RWPE1 (cell line): Measurements from ENCODE around the gene JMJD6.
"Not testable (repeated sequence)": the region's sequence is repeated elsewhere in the genome, so short reads cannot be mapped to it uniquely, and the experiment has no call there.

Experiments
- CTCF ChIA-PET: fragments of 350-600 bp; sonication (Branson Sonifier 250); formaldehyde crosslinking; extraction: SDS; loops from one replicate; lab custom pipeline; 2021; lab: Yijun Ruan, JAX
- POLR2A ChIA-PET: fragments of 400-600 bp; formaldehyde crosslinking; extraction: SDS; loops from one replicate; lab custom pipeline; 2020; ENCODE audit warnings: antibody characterized with exemption; ENCODE audit not compliant: low non-redundant PET; lab: Yijun Ruan, JAX
- DNase-seq: peaks from one replicate; pipeline ENCODE4 v3.0.0; 2012; ENCODE audit warnings: low spot score
- H3K27ac ChIP-seq: fragments of 450-650 bp; 2 replicates; pipeline ENCODE4 v1.5.1; 2017
- CTCF ChIP-seq: fragments of 450-650 bp; conservative IDR thresholded peaks from 2 replicates; pipeline ENCODE4 v1.5.1; 2017; ENCODE audit warnings: low read depth, mild to moderate bottlenecking

Gene JMJD6

GRCh38 chr17:76700270-76700616 lies 26.2 kb downstream of the JMJD6 start:
- peak overlapping the region; percentile 88 for H3K27ac ChIP-seq
- CTCF ChIA-PET, result interaction anchor here (0.7 kb wide), 1 partner anchor 835 kb away, joined by 4 read pairs; no protein-coding TSS in a partner anchor
- no peak for DNase-seq
- TF ChIP-seq CTCF, result no peak
- POLR2A ChIA-PET, result no interaction called here

- POLR2A ChIA-PET, H3K27ac ChIP-seq, DNase-seq, CTCF ChIA-PET: not testable (repeated sequence)
Observed at GRCh38 chr17:76698466-76698977, 27.9 kb downstream of the JMJD6 start.

GRCh38 chr17:76697702-76698465 lies 28.5 kb downstream of the JMJD6 start:
- peak overlapping the region; percentile 13; the same call in 1 of the 2 replicates for H3K27ac ChIP-seq
- CTCF ChIA-PET, result interaction anchor here (0.7 kb wide), 1 partner anchor 175 kb away, joined by 3 read pairs; no protein-coding TSS in a partner anchor
- no peak for DNase-seq
- POLR2A ChIA-PET, result no interaction called here
- no peak for TF ChIP-seq CTCF

- POLR2A ChIA-PET, result no interaction called here
- peak overlapping the region; percentile 13; the same call in 1 of the 2 replicates for H3K27ac ChIP-seq
- CTCF ChIA-PET, result interaction anchor here (0.6 to 0.7 kb wide), 2 partner anchors 119 to 174 kb away, joined by 3 to 5 read pairs; no protein-coding TSS in a partner anchor
- DNase-seq, result no peak
- no peak for TF ChIP-seq CTCF
Observed at GRCh38 chr17:76696763-76697701, 29.4 kb downstream of the JMJD6 start.

GRCh38 chr17:76695059-76695831 lies 31.2 kb downstream of the JMJD6 start:
- ChIA-PET CTCF (interaction anchor here (0.6 kb wide), 2 partner anchors 33 to 150 kb away, joined by 3 to 4 read pairs; no protein-coding TSS in a partner anchor), POLR2A (no interaction called here)
- H3K27ac ChIP-seq, result 0 out of 2 replicates have a peak overlapping the region, but pooled peaks have one; percentile 2
- no peak for DNase-seq
- TF ChIP-seq CTCF, result no peak

GRCh38 chr17:76691379-76692191 lies 34.8 kb downstream of the JMJD6 start:
- ChIA-PET POLR2A (no interaction called here), CTCF (interaction anchor here (0.6 kb wide), 1 partner anchor 145 kb away, joined by 3 read pairs; no protein-coding TSS in a partner anchor)
- no peak for TF ChIP-seq CTCF
- H3K27ac ChIP-seq, result no peak overlapping the region
- no peak for DNase-seq
